HFFc6 (cell line): ENCODE data around the gene FYN. TPM values are rescaled to one million over a fixed set of nuclear protein-coding genes. Genes with fewer than 3 reads are reported as not detected.

ENCODE experiments used
- DNase-seq: peaks from one replicate; pipeline ENCODE4 v3.0.0-alpha.2; 2018
- H3K27ac Mint-ChIP-seq: 2 replicates; pipeline ENCODE4 v1.8.0; 2020; ENCODE audit warnings: mild to moderate bottlenecking, mixed read lengths
- H3K27me3 Mint-ChIP-seq: 2 replicates; pipeline ENCODE4 v1.8.0; 2021; ENCODE audit warnings: mild to moderate bottlenecking, moderate library complexity, mixed read lengths; ENCODE audit not compliant: insufficient read depth
- H3K36me3 Mint-ChIP-seq: 2 replicates; pipeline ENCODE4 v1.8.0; 2021; ENCODE audit warnings: low read depth, mixed read lengths
- H3K4me1 Mint-ChIP-seq: 2 replicates; pipeline ENCODE4 v1.8.0; 2020; ENCODE audit warnings: low read depth, mixed read lengths
- H3K4me3 Mint-ChIP-seq: 2 replicates; pipeline ENCODE4 v1.8.0; 2020; ENCODE audit warnings: mild to moderate bottlenecking, moderate library complexity, mixed read lengths
- H3K9me3 Mint-ChIP-seq: 2 replicates; pipeline ENCODE4 v1.8.0; 2020; ENCODE audit warnings: mild to moderate bottlenecking, mixed read lengths
- total RNA-seq, 6 experiments: library from RNA; stranded (reverse); fragmentation: NEBNext Ultra II Directional; extraction: Animal tissue kit (Norgen Biotek cat#: 25700); gene quantifications; 2 replicates in 1 of 6; 3 replicates in 5 of 6; pipeline ENCODE4 v1.2.3, GENCODE V29; 2021
- TF ChIP-seq, protein P1 (sequence below): fragments of 200-600 bp; sonication (generic); IDR thresholded peaks from 2 replicates; pipeline ENCODE4 v1.5.0; 2021; ENCODE audit warnings: antibody characterized with exemption, mild to moderate bottlenecking

The FYN gene
- total RNA-seq, 6 experiments from 2014 or later, result 41.5 to 59.9 (median 49.7) TPM

DNA sequence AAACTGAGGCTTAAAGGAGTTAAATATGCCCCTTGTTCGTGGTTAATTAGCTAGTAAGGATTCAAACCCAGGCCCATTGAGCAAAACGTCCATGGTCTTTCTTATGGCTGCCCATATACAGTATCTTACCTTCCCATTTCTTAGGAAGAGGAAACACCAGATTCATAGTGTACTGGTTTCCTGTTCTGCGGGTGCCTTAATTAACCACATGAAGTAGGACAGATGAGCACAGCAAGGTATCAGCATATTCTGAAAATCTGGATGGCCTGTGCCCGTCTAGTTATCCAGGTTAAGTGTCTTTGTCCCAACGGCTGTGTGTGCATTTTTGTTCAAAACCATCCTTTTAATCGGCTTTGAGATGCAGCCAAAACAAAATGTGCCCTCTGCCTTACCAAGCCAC is 174.1 kb downstream of the FYN start:
- H3K36me3 Mint-ChIP-seq, result peaks cover 4% of the 10 kb centered on the region; the same call in 1 of the 2 replicates
- H3K9me3 Mint-ChIP-seq, result no peaks in the 10 kb centered on the region
- no peak overlapping the region for H3K27ac Mint-ChIP-seq
- H3K4me1 Mint-ChIP-seq, result no peaks in the 10 kb centered on the region
- H3K4me3 Mint-ChIP-seq, result no peak overlapping the region
- peaks cover 2% of the 10 kb centered on the region; the same call in 1 of the 2 replicates for H3K27me3 Mint-ChIP-seq
- no peak for DNase-seq
- TF ChIP-seq, protein P1, sequence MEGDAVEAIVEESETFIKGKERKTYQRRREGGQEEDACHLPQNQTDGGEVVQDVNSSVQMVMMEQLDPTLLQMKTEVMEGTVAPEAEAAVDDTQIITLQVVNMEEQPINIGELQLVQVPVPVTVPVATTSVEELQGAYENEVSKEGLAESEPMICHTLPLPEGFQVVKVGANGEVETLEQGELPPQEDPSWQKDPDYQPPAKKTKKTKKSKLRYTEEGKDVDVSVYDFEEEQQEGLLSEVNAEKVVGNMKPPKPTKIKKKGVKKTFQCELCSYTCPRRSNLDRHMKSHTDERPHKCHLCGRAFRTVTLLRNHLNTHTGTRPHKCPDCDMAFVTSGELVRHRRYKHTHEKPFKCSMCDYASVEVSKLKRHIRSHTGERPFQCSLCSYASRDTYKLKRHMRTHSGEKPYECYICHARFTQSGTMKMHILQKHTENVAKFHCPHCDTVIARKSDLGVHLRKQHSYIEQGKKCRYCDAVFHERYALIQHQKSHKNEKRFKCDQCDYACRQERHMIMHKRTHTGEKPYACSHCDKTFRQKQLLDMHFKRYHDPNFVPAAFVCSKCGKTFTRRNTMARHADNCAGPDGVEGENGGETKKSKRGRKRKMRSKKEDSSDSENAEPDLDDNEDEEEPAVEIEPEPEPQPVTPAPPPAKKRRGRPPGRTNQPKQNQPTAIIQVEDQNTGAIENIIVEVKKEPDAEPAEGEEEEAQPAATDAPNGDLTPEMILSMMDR, result no peak

DNA sequence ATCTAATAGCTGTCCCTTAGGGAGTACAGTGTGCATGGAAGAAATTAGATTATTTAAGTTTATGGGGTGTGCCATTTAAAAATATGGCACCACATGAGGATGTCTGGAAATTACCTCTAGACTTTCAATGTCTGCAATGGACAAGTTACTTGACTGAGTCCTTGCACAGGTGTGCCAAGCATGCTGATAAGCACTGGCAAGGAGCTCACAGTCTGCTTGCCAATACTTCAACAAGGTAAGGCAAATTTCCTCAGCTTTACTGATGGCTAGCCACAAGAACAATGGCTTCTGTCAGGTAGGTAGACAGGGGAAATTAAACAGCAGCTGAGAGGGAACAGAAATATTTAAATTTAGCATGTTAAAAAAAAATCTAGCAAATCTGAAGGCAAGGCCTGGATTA is 176.4 kb downstream of the FYN start:
- Mint-ChIP-seq H3K4me1 (peaks cover 3% of the 10 kb centered on the region; the same call in 1 of the 2 replicates), H3K9me3 (no peaks in the 10 kb centered on the region), H3K27me3 (peaks cover 1% of the 10 kb centered on the region), H3K36me3 (peaks cover 16% of the 10 kb centered on the region), H3K4me3 (no peak overlapping the region), H3K27ac (no peak overlapping the region)
- TF ChIP-seq, protein P1, result no peak
- DNase-seq, result no peak

DNA sequence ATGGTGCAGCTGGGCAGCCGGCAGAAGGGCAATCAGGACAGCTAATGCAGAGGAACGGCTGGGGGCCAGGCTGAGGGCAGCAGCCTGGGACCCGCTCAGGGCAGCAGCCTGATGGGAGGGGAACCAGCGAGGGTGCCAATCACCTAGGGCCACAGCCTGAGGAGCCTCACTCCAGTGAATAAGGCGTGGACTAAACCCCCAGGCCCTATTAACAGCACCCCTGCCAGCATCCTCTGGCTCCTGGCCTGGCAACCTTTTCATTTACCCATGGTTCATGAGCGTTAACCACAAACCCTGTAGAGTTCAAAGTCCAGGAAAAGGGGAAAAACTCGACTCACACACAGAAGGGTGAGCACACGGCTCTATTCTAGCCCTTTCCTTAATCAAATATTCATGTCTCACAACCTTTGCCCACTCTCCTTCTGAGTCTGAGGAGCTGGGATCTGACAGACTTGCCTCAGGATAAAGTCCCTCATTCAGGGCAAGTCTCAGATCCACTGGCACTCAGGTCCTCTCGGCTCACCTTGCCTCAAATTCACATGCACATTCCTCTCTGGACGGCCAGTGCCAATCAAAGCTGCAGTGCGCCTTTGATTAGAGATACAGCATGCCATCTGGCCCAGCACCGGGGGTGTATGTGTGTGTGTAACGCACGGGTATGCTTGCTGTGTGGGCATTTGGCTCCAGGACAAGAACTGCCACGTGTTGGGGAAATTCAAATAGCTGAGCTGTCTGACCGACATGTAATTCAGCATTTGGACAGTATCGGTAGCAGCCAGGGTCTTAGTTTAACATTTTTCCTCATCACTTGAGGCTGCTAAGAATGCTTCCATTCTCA is 180.7 kb downstream of the FYN start:
- Mint-ChIP-seq H3K4me3 (no peak overlapping the region), H3K27me3 (peaks cover 1% of the 10 kb centered on the region), H3K9me3 (no peaks in the 10 kb centered on the region), H3K4me1 (peaks cover 9% of the 10 kb centered on the region; the same call in 1 of the 2 replicates), H3K27ac (no peak overlapping the region), H3K36me3 (peaks cover 28% of the 10 kb centered on the region)
- TF ChIP-seq, protein P1, result no peak
- DNase-seq, result no peak

DNA sequence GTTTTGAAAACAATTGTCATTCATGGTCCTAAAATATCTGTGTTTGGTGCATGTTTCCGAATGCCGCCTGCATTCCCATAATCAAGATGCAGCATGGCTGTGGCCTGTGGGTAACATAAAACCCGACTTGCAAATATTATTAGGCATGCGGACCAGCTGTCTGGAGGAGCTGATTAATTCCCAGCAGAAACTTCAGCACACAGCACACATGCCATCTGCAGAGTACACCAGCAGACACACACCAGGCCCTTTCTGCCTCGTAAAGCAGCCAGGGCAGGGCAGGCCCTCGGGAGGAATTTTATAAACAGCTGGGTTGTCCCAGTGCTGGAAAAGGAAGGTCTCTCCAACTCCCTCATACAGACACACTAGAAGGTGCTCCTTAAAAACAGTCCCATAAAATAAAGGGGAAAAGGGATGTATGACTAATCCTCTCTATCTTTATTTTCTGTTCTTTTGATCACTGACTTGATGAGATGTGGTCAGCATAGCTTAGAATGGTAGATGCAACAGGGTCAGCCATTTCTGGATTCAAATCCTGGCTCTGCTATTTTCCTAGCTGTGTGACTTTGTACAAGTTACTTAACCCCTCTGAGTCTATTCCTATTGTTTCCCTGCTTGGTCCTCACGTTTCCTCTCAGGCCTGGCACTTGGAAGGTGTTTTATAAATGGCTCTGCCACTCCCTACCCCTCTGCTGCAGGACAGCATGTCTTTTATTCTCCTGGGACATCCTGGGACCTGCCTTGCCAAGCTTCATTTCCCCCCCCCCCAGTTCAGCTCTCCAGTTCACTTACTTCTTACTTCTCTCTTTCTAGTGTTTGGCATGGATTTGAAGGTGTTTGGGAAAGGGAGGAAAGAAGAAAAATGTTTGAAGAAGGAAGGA is 181.7 kb downstream of the FYN start:
- DNase-seq, result peak; percentile 30
- peaks cover 9% of the 10 kb centered on the region; the same call in 1 of the 2 replicates for H3K4me1 Mint-ChIP-seq
- peaks cover 4% of the 10 kb centered on the region for H3K27me3 Mint-ChIP-seq
- H3K27ac Mint-ChIP-seq, result no peak overlapping the region
- no peak overlapping the region for H3K4me3 Mint-ChIP-seq
- H3K9me3 Mint-ChIP-seq, result no peaks in the 10 kb centered on the region
- peaks cover 28% of the 10 kb centered on the region for H3K36me3 Mint-ChIP-seq
- TF ChIP-seq, protein P1, result no peak

DNA sequence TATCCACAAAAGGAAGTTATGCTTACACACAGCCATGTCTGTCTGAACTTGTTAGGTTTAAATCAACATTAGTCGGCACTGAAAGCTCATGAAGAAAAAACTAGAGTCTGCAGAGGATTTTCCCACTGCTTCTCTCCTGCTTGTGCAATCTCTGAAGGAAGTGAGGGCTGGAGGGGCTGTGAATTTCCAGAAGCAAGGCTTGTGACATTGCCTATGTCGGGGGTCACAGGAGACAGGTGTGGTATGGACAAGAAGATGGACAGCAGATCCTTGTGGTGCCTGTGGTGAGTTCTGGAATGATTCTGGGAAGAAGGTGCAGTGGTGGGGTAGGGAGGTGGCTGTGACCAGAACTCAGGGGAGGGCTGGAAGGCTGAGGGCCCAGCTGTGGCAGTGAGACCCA is 183.3 kb downstream of the FYN start:
- peaks cover 4% of the 10 kb centered on the region for H3K27me3 Mint-ChIP-seq
- TF ChIP-seq, protein P1, result no peak
- H3K27ac Mint-ChIP-seq, result no peak overlapping the region
- no peak for DNase-seq
- H3K36me3 Mint-ChIP-seq, result peaks cover 35% of the 10 kb centered on the region
- no peak overlapping the region for H3K4me3 Mint-ChIP-seq
- no peaks in the 10 kb centered on the region for H3K9me3 Mint-ChIP-seq
- peaks cover 9% of the 10 kb centered on the region; the same call in 1 of the 2 replicates for H3K4me1 Mint-ChIP-seq
